K562 (cell line): ENCODE data around the gene SCRN2. TPM values are rescaled to one million over a fixed set of nuclear protein-coding genes. Genes with fewer than 3 reads are reported as not detected.

Source experiments
- SMARCA4 ChIP-seq: fragments of 450-650 bp; IDR thresholded peaks from 2 replicates; pipeline ENCODE4 v1.6.1; 2016
- TAF1 ChIP-seq: IDR thresholded peaks from 2 replicates; pipeline ENCODE4 v1.6.1; 2011; ENCODE audit warnings: mild to moderate bottlenecking, low read length, moderate library complexity; ENCODE audit not compliant: insufficient read depth, control insufficient read depth, severe bottlenecking; ENCODE audit errors: extremely low read depth
- TRIM24 ChIP-seq, 2 experiments: fragments of 450-650 bp; IDR thresholded peaks; 2 replicates each; pipeline ENCODE4 v1.6.1; 2016
- ZNF134 ChIP-seq: fragments of 250-450 bp; sonication (Bioruptor Pico); conservative IDR thresholded peaks from 2 replicates; pipeline ENCODE4 v1.4.0; 2020
- ZZZ3 ChIP-seq: fragments of 450-650 bp; IDR thresholded peaks from 2 replicates; pipeline ENCODE4 v1.6.1; 2016; ENCODE audit warnings: antibody characterized with exemption, mild to moderate bottlenecking, moderate library complexity
- polyA plus RNA-seq, 8 experiments: library from polyadenylated mRNA; depleted of rRNA in 4 of 8; stranded (reverse) in 5 of 8; unstranded in 3 of 8; fragments of >200 nt; fragmentation: Nextera tagmentation in 2 of 8; fragmentation: Illumina TruSeq in 1 of 8; extraction: Ambion mirVana in 2 of 8; extraction: Trizol in 1 of 8; gene quantifications; 2 replicates each; pipeline versions ENCODE4 v1.2.1 to v1.2.3, GENCODE V29; 2011 to 2014; ENCODE audit warnings: inconsistent platforms in 1 of 8, missing spikeins in 1 of 8
- total RNA-seq, 7 experiments: library from RNA; depleted of rRNA in 6 of 7; stranded (reverse); fragments of >200 nt in 6 of 7; fragmentation: Illumina TruSeq in 2 of 7; extraction: Trizol in 2 of 7; gene quantifications; 2 replicates each; pipeline versions ENCODE4 v1.2.1 to v1.2.3, GENCODE V29; 2011 to 2021; ENCODE audit warnings: low replicate concordance in 1 of 7
- TF ChIP-seq, protein P1 (sequence below): fragments of 450-650 bp; IDR thresholded peaks from 2 replicates; pipeline ENCODE4 v1.6.1; 2016; ENCODE audit warnings: low read depth
- TF ChIP-seq, protein P2 (sequence below): fragments of 200-800 bp; sonication (Bioruptor generic); IDR thresholded peaks from 2 replicates; pipeline ENCODE4 v1.6.1; 2017; ENCODE audit warnings: missing genetic modification characterization, missing compliant biosample characterization

SCRN2 gene
- total and polyA plus RNA-seq, 9 of the 15 experiments (the other 6 are each of a cell fraction or from before 2014, with no cell fraction given): 0.25 to 32.9 (median 13.6) TPM

DNA sequence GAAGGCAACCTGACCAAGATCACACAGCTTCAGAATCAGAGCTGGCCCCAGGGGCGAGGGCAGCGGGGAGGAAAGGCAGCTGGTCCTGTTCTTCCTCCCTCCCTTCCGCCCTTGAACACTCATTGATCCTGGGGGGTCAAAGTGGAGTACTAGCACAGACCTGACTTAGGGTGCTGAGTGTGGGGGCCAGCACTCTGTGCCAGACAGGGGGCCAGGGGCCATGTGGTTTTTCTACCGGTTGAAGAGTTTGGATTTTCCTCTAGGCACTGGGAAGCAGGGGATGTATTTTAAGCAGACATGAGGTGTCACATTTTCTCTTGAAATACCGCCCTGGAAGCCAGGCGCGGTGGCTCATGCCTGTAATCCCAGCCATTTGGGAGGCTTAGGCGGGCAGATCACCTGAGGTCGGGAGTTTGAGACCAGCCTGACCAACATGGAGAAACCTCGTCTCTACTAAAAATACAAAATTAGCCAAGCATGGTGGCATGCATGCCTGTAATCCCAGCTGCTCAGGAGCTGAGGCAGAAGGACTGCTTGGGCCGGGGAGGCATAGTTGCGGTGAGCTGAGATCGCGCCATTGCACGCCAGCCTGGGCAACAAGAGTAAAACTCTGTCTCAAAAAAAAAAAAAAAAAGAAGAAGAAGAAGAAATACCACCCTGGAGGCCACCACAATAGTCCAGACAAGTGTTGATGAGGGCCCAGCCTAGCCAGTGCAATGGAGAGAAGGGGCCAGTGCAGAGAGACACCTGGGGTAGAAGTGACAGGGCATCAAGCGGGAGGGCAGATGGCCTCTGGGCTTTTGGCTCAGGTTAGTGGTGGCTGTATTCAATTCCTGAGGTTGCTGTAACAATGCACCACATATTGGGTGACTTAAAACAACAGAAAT, 34.8 kb downstream of the SCRN2 start (continued):
- TF ChIP-seq, protein P1, sequence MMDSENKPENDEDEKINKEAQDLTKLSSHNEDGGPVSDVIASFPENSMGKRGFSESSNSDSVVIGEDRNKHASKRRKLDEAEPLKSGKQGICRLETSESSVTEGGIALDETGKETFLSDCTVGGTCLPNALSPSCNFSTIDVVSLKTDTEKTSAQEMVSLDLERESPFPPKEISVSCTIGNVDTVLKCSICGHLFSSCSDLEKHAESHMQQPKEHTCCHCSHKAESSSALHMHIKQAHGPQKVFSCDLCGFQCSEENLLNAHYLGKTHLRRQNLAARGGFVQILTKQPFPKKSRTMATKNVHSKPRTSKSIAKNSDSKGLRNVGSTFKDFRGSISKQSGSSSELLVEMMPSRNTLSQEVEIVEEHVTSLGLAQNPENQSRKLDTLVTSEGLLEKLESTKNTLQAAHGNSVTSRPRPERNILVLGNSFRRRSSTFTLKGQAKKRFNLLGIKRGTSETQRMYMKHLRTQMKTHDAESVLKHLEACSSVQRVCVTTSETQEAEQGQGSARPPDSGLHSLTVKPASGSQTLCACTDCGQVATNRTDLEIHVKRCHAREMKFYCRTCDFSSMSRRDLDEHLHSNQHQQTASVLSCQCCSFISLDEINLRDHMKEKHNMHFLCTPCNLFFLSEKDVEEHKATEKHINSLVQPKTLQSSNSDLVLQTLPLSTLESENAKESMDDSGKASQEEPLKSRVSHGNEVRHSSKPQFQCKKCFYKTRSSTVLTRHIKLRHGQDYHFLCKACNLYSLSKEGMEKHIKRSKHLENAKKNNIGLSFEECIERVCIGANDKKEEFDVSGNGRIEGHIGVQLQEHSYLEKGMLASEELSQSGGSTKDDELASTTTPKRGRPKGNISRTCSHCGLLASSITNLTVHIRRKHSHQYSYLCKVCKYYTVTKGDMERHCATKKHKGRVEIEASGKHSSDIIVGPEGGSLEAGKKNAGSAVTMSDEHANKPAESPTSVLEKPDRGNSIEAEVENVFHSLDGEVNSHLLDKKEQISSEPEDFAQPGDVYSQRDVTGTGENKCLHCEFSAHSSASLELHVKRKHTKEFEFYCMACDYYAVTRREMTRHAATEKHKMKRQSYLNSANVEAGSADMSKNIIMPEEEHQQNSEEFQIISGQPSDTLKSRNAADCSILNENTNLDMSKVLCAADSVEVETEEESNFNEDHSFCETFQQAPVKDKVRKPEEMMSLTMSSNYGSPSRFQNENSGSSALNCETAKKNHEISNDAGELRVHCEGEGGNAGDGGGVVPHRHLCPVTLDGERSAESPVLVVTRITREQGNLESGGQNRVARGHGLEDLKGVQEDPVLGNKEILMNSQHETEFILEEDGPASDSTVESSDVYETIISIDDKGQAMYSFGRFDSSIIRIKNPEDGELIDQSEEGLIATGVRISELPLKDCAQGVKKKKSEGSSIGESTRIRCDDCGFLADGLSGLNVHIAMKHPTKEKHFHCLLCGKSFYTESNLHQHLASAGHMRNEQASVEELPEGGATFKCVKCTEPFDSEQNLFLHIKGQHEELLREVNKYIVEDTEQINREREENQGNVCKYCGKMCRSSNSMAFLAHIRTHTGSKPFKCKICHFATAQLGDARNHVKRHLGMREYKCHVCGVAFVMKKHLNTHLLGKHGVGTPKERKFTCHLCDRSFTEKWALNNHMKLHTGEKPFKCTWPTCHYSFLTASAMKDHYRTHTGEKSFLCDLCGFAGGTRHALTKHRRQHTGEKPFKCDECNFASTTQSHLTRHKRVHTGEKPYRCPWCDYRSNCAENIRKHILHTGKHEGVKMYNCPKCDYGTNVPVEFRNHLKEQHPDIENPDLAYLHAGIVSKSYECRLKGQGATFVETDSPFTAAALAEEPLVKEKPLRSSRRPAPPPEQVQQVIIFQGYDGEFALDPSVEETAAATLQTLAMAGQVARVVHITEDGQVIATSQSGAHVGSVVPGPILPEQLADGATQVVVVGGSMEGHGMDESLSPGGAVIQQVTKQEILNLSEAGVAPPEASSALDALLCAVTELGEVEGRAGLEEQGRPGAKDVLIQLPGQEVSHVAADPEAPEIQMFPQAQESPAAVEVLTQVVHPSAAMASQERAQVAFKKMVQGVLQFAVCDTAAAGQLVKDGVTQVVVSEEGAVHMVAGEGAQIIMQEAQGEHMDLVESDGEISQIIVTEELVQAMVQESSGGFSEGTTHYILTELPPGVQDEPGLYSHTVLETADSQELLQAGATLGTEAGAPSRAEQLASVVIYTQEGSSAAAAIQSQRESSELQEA: no peak
- TF ChIP-seq ZNF134: no peak
- TF ChIP-seq ZZZ3: no peak
- no peak for TF ChIP-seq TAF1
- TF ChIP-seq, protein P2, sequence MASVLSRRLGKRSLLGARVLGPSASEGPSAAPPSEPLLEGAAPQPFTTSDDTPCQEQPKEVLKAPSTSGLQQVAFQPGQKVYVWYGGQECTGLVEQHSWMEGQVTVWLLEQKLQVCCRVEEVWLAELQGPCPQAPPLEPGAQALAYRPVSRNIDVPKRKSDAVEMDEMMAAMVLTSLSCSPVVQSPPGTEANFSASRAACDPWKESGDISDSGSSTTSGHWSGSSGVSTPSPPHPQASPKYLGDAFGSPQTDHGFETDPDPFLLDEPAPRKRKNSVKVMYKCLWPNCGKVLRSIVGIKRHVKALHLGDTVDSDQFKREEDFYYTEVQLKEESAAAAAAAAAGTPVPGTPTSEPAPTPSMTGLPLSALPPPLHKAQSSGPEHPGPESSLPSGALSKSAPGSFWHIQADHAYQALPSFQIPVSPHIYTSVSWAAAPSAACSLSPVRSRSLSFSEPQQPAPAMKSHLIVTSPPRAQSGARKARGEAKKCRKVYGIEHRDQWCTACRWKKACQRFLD (CRISPR knock-in tag): no peak
- TF ChIP-seq TRIM24 (IDR thresholded peaks at IDR 0.05): no peak
- TF ChIP-seq SMARCA4: no peak
